GM19463 (cell line): ENCODE measurements around the gene OSGEPL1.
"Not testable (repeated sequence)": the region's sequence is repeated elsewhere in the genome, so short reads cannot be mapped to it uniquely, and the experiment has no call there.

ENCODE experiments used
- ATAC-seq: cut with Tn5 transposase; IDR thresholded peaks from one replicate; pipeline ENCODE4 v1.9.1; 2021; ENCODE audit warnings: mild to moderate bottlenecking, moderate library complexity; ENCODE audit not compliant: unreplicated experiment

The OSGEPL1 gene

GRCh38 chr2:189751080-189751658 is 11.4 kb downstream of the OSGEPL1 start:
- peak; percentile 57 for ATAC-seq

DNA sequence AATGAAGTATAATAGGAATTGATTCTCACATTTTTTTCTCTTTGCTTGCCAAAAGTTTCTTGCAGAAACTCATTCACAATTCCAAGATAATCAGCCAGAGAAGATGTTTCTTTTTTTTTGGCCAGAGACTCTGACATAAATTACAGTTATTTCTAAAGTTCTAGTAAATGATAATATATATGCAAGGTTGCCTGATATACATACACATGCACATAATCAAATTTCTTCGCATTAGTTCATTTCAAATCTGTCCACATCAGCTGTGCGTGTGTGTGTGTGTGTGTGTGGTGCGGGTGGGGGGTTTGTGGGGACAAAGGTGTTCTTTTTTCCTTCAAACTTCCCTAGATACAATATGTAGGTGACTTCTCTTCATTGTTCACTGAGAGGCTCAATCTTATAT is 33.2 kb downstream of the OSGEPL1 start:
- no peak for ATAC-seq

GRCh38 chr2:189726849-189727248 is 35.7 kb downstream of the OSGEPL1 start:
- ATAC-seq, result no peak

DNA sequence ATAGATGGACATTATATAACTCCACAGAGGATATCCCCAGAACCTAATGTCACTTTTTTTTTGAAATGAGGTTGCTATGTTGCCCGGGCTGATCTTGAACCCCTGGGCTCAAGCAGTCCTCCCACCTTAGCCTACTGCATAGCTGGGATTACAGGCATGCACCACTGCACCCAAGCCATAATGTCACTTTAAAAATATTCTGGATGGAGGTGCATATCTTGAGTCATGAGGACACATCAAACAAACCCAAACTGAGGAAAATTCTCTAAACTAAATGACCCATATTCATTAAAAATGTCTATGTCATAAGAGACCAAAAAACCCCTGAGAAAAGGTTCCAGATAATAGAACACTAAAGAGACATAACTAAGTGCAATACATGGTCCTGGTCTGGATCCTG is 36.3 kb downstream of the OSGEPL1 start:
- no peak for ATAC-seq

DNA sequence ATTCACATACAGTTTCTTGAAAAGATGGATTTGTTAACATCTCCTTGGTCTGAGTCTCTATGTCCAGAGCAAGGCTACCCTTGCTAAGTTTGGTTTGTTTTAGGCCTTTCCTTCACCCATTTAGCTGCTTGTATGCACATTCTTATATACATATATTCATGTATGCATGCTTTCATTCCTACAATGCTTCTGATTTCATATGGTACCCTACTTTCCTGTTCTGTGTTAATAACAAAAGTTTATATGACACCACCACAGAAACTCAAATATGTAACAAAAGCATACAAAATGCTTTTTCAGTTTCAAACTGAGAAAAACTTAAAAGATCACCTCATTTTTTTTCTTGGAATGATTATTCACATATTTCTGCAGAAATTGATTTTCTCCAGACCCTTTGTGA is 39.4 kb downstream of the OSGEPL1 start:
- ATAC-seq, result no peak

- ATAC-seq, result no peak
Observed at GRCh38 chr2:189719571-189719970, 43.0 kb downstream of the OSGEPL1 start.

- ATAC-seq, result not testable (repeated sequence)
Observed at GRCh38 chr2:189717593-189717992, 45.0 kb downstream of the OSGEPL1 start.

DNA sequence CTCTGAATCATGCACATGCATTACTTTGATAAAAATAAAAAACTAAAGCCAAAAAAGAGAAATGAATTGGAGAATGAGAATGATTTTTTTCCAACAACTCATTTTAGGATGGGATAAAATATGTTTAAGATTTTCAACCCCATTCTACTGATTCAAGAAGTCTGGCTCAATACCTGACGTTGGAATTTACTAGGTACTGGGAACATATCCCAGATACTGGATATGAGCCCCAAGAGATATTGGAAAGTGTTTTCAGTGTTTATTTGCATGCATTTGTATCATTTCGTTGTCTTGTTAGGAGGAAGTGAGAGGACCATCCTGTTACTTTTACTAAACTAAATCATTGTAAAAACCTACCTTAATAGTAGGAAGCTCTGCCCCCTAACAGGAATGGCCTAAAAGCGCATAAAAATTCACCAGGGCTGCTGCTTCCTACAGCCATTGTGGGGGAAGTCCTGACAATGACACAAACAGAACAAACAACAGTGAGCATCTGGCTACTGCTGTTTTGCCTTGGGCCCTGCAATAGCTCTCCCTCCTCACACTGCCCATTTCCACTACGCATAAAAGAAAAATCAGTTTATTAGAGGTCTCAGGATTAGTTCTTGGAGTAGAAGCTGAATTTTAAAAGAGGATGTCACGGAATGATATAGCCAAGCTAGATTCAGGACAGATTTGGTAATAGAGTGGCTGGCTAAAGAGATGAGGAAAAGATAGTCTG is 52.9 kb downstream of the OSGEPL1 start:
- no peak for ATAC-seq

DNA sequence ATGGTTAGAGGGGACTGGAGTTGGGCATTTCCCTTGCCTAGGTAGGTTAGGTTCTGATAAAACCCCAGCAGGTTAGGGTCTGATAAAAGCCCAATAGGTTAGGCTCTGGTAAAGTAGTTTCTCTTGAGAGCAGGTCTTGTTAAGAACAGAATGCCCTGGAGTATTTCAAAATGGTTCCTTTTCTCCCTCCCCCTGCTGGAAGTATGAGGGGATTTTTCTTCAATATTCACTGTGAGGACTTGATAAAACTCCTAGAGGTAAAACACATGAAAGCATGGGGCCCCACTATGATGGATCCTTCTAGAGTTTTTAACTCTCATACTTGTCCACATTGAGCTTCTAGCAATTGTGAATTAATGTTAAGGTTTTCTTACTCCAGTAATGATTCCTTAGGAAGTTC is 60.5 kb downstream of the OSGEPL1 start:
- ATAC-seq, result no peak

DNA sequence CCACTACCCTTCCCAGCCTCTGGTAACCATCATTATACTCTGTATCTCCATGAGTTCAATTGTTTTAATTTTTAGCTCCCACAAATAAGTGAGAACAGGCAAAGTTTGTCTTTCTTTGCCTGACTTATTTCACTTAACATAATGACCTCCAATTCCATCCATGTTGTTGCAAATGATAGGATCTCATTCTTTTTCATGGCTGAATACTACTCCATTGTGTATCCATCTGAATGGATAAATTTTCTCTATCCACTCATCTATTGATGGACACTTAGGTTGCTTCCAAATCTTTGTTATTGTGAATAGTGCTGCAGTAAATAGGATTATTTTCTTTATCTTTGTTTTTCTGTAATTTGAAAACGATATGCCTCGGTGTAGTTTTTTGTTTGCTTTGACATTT is 61.9 kb downstream of the OSGEPL1 start:
- no peak for ATAC-seq

- ATAC-seq, result no peak
Observed at GRCh38 chr2:189698020-189698887, 64.3 kb downstream of the OSGEPL1 start.
